Breast epithelium (tissue), 3 donors: ENCODE results near the gene SLC38A9.

Experiments used
- CTCF ChIP-seq, 3 donors: fragments of 450-650 bp; IDR thresholded peaks; one replicate each; pipeline ENCODE4 v1.5.1; 2016 to 2017; ENCODE audit warnings: antibody characterized with exemption in 3 of 3, mild to moderate bottlenecking in 3 of 3, moderate library complexity in 3 of 3
- POLR2A ChIP-seq: fragments of 450-650 bp; IDR thresholded peaks from one replicate; pipeline ENCODE4 v1.6.1; 2016; ENCODE audit warnings: antibody characterized with exemption, mild to moderate bottlenecking, moderate library complexity

- TF ChIP-seq POLR2A = no peak
- TF ChIP-seq CTCF (IDR thresholded peaks at IDR 0.05) = no peak
Measured at GRCh38 chr5:55649963-55650362, 62.2 kb downstream of the SLC38A9 start.
